Measurements from ENCODE around the gene OR52E2. TPM values are rescaled to one million over a fixed set of nuclear protein-coding genes. Genes with fewer than 3 reads are reported as not detected.

The OR52E2 gene
- not detected in 2 replicates for total RNA-seq (2021)
- long read RNA-seq = 0 reads

DNA sequence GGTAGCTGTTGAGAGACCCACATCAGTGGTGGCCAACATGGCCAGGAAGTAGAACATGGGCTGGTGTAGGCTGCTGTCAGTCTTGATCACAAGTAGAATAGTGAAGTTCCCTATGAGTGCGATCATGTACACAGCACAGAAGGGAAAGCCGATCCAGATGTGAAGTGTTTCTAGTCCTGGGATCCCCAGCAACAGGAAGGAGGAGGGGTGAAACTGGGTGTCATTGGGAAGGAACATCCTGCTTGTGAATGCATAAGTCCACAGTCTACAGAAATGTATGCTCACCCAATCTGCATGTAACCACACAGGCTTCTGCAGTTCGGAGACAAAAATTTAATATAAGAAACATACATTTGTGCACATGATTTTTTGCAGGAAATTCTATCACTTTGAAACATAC is at the start of gene OR52E2:
Gene OR52E2 (minus strand): TSS at position 237 of the 400 bp plus-strand sequence. CDS start 0 bp downstream, at position 237.
- Histone ChIP-seq H3K27ac (ENCODE audit: insufficient read length, low read depth, low read length) (no peak within 1 kb of the TSS), H3K79me1 (ENCODE audit: insufficient read depth, low read depth, low read length, poor library complexity, severe bottlenecking) (no peaks in the 10 kb centered on the region), H2BK120ac (ENCODE audit: low read depth, low read length, poor library complexity, severe bottlenecking) (no peak within 1 kb of the TSS), H2BK15ac (ENCODE audit: low read depth, low read length) (no peak within 1 kb of the TSS), H2BK5ac (ENCODE audit: insufficient read length, low read length) (no peak within 1 kb of the TSS), H3K56ac (ENCODE audit: insufficient read length, low read depth, low read length) (no peak within 1 kb of the TSS), H4K5ac (ENCODE audit: insufficient read length, low read depth, low read length) (no peak within 1 kb of the TSS), H3K14ac (ENCODE audit: insufficient read depth, low read length) (no peak within 1 kb of the TSS), H3K79me2 (ENCODE audit: insufficient read depth, low read length) (no peaks in the 10 kb centered on the region), H2BK20ac (ENCODE audit: low read depth, low read length, poor library complexity, severe bottlenecking) (no peak within 1 kb of the TSS), H2AFZ (ENCODE audit: low read length) (no peak within 1 kb of the TSS), H4K91ac (ENCODE audit: insufficient read length, low read depth, low read length) (no peak within 1 kb of the TSS), H3K9ac (ENCODE audit: extremely low read depth, insufficient read length, low read length) (no peak within 1 kb of the TSS), H4K8ac (replicated peaks; ENCODE audit: insufficient read length, low read depth, low read length) (no peak within 1 kb of the TSS), H3K23ac (ENCODE audit: insufficient read length, low read depth, low read length) (no peak within 1 kb of the TSS), H3T11ph (ENCODE audit: low read length) (no peak within 1 kb of the TSS), H2AK5ac (ENCODE audit: insufficient read length, low read length) (no peak within 1 kb of the TSS), H3K23me2 (ENCODE audit: insufficient read length, low read depth, low read length, poor library complexity, severe bottlenecking) (no peaks in the 10 kb centered on the region), H2BK12ac (ENCODE audit: insufficient read length, low read depth, low read length) (no peak within 1 kb of the TSS), H3K9me3 (ENCODE audit: control insufficient read depth, low read depth, low read length) (no peaks in the 10 kb centered on the region), H3K27me3 (ENCODE audit: insufficient read depth, low read length) (no peaks in the 10 kb centered on the region), H3K4me2 (ENCODE audit: insufficient read depth, insufficient read length, low read length) (no peak within 1 kb of the TSS), H3K4me1 (ENCODE audit: insufficient read depth, low read length) (no peaks in the 10 kb centered on the region), H4K20me1 (ENCODE audit: control insufficient read depth, insufficient read depth, insufficient read length) (no peaks in the 10 kb centered on the region), H3K4ac (ENCODE audit: low read depth, low read length) (no peak within 1 kb of the TSS), H3K18ac (ENCODE audit: insufficient read length, low read depth, low read length) (no peak within 1 kb of the TSS)
- no CpG with 5 or more reads among the region's 3 CpGs for WGBS (ENCODE audit: extremely low coverage, insufficient read length, low lambda C conversion rate)
- Mint-ChIP-seq H3K27me3 (ENCODE audit: low read depth) (no peaks in the 10 kb centered on the region; the same call in 1 of the 2 replicates), H3K36me3 (ENCODE audit: insufficient read depth in 1 of 3, low read depth in 3 of 3) (no peaks in the 10 kb centered on the region), H3K4me1 (no peaks in the 10 kb centered on the region), H3K9me3 (no peaks in the 10 kb centered on the region), H3K4me3 (no peak within 1 kb of the TSS), H3K27ac (no peak within 1 kb of the TSS)
- TF ChIP-seq, protein P1, sequence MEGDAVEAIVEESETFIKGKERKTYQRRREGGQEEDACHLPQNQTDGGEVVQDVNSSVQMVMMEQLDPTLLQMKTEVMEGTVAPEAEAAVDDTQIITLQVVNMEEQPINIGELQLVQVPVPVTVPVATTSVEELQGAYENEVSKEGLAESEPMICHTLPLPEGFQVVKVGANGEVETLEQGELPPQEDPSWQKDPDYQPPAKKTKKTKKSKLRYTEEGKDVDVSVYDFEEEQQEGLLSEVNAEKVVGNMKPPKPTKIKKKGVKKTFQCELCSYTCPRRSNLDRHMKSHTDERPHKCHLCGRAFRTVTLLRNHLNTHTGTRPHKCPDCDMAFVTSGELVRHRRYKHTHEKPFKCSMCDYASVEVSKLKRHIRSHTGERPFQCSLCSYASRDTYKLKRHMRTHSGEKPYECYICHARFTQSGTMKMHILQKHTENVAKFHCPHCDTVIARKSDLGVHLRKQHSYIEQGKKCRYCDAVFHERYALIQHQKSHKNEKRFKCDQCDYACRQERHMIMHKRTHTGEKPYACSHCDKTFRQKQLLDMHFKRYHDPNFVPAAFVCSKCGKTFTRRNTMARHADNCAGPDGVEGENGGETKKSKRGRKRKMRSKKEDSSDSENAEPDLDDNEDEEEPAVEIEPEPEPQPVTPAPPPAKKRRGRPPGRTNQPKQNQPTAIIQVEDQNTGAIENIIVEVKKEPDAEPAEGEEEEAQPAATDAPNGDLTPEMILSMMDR (conservative IDR thresholded peaks at IDR 0.05) = no peak
- DNase-seq = no peak

Data from H9 (cell line).